GM19193 (cell line): ENCODE measurements around the gene TNFSF13.
A peak's percentile ranks its signal among the peaks of the same experiment; 100 is the strongest.

Experiments used
- POLR2A ChIP-seq: IDR thresholded peaks from 4 replicates; pipeline ENCODE4 v1.6.1; 2011; ENCODE audit not compliant: insufficient read depth, insufficient read length; ENCODE audit errors: extremely low read depth

The TNFSF13 gene

GRCh38 chr17:7561589-7562207 lies 3.1 kb downstream of the TNFSF13 start, which contains the start of gene SENP3:
TSS of gene SENP3 (plus strand) at chr17:7561919. CDS start at chr17:7563077, 1,158 bp downstream.
- peak; percentile 74 for TF ChIP-seq POLR2A

GRCh38 chr17:7562208-7562605 lies 3.7 kb downstream of the TNFSF13 start:
- no peak for TF ChIP-seq POLR2A

DNA sequence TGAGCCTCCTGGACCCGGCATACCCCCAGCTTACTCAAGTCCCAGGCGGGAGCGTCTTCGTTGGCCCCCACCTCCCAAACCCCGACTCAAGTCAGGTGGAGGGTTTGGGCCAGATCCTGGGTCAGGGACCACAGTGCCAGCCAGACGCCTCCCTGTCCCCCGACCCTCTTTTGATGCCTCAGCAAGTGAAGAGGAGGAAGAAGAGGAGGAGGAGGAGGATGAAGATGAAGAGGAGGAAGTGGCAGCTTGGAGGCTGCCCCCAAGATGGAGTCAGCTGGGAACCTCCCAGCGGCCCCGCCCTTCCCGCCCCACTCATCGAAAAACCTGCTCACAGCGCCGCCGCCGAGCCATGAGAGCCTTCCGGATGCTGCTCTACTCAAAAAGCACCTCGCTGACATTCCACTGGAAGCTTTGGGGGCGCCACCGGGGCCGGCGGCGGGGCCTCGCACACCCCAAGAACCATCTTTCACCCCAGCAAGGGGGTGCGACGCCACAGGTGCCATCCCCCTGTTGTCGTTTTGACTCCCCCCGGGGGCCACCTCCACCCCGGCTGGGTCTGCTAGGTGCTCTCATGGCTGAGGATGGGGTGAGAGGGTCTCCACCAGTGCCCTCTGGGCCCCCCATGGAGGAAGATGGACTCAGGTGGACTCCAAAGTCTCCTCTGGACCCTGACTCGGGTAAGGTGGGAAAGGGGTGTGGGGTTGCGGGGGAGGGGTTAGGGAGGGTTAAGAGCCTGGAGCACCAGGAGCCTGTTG lies 4.7 kb downstream of the TNFSF13 start:
- TF ChIP-seq POLR2A = no peak

DNA sequence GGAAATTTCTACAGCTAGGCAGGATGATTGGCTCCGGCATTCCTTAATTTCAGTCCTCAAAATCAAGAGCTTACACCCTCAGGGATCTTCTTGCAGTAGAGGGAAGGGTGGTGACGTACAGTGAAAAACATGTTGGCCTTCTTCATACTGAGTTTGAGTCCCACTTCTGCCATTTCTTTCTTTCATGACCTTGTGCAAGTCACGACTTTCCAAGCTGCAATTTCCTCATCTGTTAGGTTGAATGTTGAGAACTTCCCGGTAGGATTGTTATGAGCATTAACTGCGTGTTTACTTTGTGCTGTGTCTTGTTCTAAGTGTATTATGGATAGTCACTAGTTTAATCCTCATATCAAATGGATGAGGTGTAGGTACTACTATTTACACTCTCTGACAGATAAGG lies 11.0 kb downstream of the TNFSF13 start:
- TF ChIP-seq POLR2A = no peak

DNA sequence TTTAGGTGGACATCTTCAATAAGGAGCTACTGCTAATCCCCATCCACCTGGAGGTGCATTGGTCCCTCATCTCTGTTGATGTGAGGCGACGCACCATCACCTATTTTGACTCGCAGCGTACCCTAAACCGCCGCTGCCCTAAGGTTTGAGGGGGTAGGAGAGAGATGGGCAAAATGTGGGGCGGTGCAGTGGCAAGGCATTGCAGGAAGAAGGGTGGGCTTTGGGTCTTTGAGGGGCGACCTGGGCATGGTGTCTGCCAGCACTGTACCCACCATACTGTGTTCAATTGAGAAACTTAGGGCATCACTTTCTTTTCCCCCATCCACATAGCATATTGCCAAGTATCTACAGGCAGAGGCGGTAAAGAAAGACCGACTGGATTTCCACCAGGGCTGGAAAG lies 11.8 kb downstream of the TNFSF13 start:
- no peak for TF ChIP-seq POLR2A

DNA sequence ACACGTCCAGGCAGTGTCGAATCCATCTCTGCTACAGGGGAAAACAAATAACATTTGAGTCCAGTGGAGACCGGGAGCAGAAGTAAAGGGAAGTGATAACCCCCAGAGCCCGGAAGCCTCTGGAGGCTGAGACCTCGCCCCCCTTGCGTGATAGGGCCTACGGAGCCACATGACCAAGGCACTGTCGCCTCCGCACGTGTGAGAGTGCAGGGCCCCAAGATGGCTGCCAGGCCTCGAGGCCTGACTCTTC lies 13.7 kb downstream of the TNFSF13 start:
- no peak for TF ChIP-seq POLR2A

GRCh38 chr17:7572588-7573323 lies 14.2 kb downstream of the TNFSF13 start:
- peak; percentile 99 for TF ChIP-seq POLR2A

DNA sequence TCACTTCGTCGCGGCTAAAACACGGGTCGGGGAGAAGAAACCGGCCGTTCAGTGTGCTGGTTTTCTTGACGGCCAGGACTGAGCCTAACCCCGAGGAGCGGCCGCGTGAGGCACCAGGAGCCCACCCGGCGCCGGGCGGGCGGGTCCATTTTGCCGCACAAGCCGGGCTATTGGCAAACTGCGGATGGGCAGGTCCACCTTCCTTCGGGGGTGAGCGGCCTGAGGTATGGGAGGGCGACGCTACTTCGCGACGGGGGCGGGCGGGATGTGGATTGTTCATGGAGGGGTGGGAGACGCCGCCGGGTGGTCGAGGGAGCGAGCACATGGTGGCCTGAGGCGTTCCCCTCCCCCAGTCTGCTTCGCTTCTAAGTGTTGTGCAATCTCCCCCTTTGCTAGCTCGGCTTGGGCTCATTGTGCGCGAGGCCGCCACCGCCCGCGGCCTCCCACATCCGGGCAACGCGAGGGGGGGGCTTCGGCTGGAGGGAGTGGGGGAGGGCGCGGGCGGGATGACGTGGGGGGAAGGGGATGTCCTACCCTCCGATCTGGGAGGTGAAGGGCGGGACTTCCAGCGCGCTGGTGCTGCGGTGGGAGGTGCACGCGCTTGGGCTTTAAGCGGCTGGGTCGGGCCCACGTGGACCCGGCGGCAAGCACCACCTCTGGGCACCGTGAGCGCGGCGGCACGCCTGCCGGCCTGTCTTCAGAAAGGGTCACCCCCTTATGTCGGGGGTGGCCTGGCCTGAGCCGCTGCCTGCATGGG lies 15.0 kb downstream of the TNFSF13 start:
- TF ChIP-seq POLR2A = peak; percentile 59

GRCh38 chr17:7574176-7574953 lies 15.8 kb downstream of the TNFSF13 start:
- TF ChIP-seq POLR2A = no peak

- TF ChIP-seq POLR2A = no peak
Measured at GRCh38 chr17:7575481-7575883, 16.9 kb downstream of the TNFSF13 start.

DNA sequence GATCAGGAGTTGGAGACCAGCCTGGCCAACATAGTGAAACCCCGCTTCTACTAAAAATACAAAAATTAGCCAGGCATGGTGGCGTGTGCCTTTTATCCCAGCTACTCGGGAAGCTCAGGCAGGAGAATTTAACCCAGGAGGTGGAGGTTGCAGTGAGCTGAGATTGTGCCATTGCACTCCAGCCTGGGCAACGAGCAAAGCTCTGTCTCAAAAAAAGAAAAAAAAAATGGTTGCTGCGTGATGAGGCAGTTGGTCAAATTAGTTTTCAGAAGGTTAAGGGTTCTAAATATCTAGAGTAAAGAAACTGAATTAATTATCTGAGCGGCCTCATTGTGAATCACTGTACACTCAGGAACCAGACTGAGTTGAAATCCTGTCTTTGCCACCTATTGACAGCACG lies 17.4 kb downstream of the TNFSF13 start:
- no peak for TF ChIP-seq POLR2A

DNA sequence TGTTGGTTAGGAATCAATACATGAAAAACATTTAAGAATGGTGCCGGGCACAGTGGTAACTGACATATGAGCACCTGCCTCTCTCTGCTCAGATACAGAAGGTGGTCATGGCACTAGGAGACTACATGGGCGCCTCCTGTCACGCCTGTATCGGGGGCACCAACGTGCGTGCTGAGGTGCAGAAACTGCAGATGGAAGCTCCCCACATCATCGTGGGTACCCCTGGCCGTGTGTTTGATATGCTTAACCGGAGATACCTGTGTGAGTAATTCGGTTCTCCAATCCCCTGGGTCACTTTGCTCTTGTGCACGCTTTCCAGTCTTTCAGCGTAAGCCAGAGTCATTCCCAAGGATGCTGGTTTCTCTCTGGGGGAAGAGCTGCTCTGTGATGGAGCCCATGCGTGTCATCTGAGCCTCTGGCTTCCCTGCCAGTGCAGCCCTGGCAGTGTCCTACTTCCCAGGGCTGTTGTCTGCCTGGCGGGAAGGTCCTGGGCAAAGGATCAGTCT lies 17.9 kb downstream of the TNFSF13 start:
- peak; percentile 47 for TF ChIP-seq POLR2A

GRCh38 chr17:7577327-7578199 lies 19.0 kb downstream of the TNFSF13 start:
- TF ChIP-seq POLR2A = peak; percentile 43

GRCh38 chr17:7579001-7579833 lies 20.7 kb downstream of the TNFSF13 start, which contains the start of gene CD68:
TSS of gene CD68 (plus strand) at chr17:7579638. CDS start at chr17:7579678, 40 bp downstream.
- TF ChIP-seq POLR2A = peak; percentile 65
